ENCODE results near the gene ST6GALNAC5. TPM values are rescaled to one million over a fixed set of nuclear protein-coding genes. Genes with fewer than 3 reads are reported as not detected.

The ST6GALNAC5 gene
- total RNA-seq, 4 donors from 2014 or later: 0.44 to 3.2 (median 0.65) TPM; not detected in 1

DNA sequence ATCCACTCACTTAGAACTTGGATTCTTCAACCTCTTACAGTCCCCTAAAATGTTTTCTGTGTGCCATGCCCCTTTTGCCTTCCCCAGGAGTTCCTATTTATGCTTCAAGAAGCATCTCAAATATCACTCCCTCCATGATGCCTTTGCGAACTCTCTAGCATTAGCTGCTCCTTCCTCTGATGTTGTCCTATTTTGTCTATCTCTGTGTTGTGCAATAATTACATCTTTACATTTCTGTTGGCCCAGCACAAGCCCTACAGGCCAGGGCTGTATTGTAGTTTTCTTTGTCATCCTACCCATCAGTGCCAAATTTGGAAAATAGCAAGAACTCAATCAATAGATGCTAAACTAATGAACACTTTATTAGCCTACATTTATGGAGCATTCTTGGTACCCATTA is 125.8 kb downstream of the ST6GALNAC5 start:
- no peak for DNase-seq (ENCODE audit: low spot score)
- no peak for ATAC-seq (ENCODE audit: low FRiP score)
- TF ChIP-seq, protein P1, sequence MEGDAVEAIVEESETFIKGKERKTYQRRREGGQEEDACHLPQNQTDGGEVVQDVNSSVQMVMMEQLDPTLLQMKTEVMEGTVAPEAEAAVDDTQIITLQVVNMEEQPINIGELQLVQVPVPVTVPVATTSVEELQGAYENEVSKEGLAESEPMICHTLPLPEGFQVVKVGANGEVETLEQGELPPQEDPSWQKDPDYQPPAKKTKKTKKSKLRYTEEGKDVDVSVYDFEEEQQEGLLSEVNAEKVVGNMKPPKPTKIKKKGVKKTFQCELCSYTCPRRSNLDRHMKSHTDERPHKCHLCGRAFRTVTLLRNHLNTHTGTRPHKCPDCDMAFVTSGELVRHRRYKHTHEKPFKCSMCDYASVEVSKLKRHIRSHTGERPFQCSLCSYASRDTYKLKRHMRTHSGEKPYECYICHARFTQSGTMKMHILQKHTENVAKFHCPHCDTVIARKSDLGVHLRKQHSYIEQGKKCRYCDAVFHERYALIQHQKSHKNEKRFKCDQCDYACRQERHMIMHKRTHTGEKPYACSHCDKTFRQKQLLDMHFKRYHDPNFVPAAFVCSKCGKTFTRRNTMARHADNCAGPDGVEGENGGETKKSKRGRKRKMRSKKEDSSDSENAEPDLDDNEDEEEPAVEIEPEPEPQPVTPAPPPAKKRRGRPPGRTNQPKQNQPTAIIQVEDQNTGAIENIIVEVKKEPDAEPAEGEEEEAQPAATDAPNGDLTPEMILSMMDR (IDR thresholded peaks at IDR 0.05): no peak

DNA sequence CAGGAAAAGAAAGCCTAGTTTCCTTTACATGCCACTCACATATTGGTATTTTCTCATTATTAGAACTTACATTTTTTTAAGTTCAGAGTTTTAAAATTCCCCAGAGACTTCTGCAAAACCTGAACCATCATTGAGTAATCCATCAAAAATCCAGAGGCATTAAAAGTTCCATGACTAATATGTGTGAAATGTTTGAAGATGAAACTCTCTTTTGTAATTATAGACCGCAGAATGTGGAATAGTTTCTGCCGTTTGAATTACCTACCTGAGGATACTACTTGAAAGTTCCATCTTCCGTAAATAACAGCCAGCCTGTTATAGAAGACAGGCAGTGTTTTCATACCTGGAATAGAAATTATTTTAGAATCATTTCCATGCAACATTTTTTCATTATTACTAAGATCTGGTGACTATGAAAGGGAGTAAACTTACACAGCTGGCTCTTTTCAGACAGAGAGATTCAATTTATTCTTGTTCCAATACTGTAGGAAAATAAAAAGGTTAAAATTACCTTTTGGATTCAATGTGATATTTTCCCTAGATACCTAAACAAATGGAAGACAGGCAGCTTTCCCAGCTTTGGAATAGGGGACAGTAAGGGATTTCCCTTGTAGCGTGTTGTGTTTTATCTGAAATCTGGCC is 131.4 kb downstream of the ST6GALNAC5 start:
- TF ChIP-seq, protein P1 (IDR thresholded peaks at IDR 0.05): no peak
- no peak for DNase-seq (ENCODE audit: low spot score)
- ATAC-seq (ENCODE audit: low FRiP score): peak; percentile 85

DNA sequence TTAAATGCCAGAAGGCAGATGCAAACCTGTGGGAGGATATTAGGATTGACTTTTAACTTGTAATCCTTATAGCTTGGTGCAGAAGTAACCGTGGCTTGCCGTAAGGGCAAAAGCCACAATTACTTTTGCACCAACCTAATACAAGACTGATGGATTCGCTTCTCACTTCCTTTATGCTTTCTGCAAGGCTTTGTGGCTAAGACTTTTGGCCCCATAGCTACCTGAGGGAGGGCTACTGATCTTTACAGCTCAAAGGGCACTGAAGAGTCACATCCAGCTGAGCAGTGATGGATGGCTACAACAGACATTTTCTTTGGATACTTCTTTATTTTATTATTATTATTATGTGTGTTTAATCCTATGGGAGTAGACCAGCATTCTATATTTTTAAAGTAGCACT is 140.4 kb downstream of the ST6GALNAC5 start:
- DNase-seq (ENCODE audit: low spot score) (no peak), ATAC-seq (ENCODE audit: low FRiP score) (no peak)
- TF ChIP-seq, protein P1 (IDR thresholded peaks at IDR 0.05): no peak

DNA sequence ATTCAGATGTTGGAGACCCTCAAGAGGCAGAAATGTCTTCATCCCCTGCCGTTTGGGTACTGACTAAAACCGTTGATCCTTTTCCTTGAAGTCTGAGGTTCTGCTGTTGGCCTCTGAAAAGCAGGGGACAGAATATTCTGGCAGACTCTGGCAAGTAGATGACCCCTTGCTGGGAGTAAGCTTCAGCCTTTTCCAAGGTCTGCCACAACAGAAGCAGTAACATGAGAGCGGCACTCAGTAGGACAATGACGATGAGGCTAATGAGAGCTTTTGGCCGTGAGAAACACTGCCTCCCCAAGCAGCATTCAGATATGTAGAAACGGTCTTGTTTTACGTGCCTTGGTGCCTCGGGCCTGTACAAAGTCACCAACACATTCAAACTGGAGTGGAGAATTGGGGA is 143.7 kb downstream of the ST6GALNAC5 start:
- ATAC-seq (ENCODE audit: low FRiP score) (no peak), DNase-seq (ENCODE audit: low spot score) (no peak)
- TF ChIP-seq, protein P1 (IDR thresholded peaks at IDR 0.05): no peak

DNA sequence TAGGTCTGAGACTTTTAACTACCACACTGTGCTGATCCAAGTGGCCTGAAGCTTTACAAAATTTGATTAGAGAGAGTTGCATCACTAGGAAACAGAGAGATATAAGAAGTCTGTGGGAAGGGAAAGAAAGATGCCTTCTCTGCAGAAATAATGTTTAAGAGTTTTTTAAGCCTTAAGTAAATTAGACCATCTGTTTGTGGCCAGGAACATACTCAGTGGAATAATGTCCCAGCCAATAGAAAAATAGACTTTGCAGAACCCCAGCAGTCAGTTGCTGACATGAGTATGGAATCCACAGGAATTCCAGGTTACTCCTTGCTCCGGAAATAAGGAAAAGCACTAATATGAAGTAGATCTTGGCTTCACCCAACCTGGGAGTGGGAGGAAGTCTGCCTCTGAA is 144.8 kb downstream of the ST6GALNAC5 start:
- ATAC-seq (ENCODE audit: low FRiP score): no peak
- TF ChIP-seq, protein P1 (IDR thresholded peaks at IDR 0.05): no peak

DNA sequence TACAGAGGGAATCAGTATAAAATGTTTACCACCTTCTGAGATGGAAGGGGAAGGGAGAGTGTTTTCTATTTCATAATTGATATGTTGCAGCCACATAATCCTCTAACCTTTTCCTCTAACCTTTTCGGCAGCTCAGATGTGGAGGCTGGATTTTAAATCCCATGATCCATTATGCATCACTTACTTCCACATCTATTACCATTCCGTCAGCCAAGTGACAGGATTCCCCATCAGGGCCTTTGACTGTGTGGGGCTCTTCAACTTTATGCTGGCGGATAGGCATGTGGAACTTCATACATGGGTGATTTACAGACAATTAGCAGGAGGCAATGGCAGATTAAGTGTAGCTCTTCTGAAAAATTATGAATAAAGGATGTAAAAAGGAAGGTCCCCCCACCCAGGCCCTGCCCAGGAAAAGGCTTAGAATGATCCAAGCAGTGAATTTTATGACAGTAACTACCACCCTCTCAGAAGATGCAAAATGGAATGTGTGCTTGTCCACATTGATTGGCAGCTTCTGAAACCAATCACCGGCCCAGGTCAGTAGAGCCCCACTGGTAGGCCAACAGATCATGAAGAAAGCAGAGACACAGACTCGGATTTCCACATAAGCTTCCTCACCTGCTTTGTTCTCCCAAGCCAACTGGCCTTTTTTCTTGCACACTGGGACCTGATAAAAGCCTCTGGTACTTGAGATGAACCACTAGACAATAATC is 147.0 kb downstream of the ST6GALNAC5 start:
- ATAC-seq (ENCODE audit: low FRiP score) (no peak), DNase-seq (ENCODE audit: low spot score) (no peak)
- TF ChIP-seq, protein P1 (IDR thresholded peaks at IDR 0.05): no peak

More for the DNA sequence above, 144.8 kb downstream of the ST6GALNAC5 start:
- DNase-seq (ENCODE audit: low spot score): no peak
